Choroid plexus epithelial cell (primary cell): Measurements from ENCODE around the gene HMG20B.

Experiments used
- DNase-seq: peaks from one replicate; pipeline ENCODE4 v3.0.0-alpha.2; 2010; ENCODE audit warnings: low read depth
- H3K4me3 ChIP-seq: 2 replicates; pipeline ENCODE4 v1.5.1; 2011; ENCODE audit warnings: low read depth, mild to moderate bottlenecking, control low read depth, low read length, moderate library complexity
- CTCF ChIP-seq: conservative IDR thresholded peaks from 2 replicates; pipeline ENCODE4 v1.5.1; 2011; ENCODE audit warnings: low read depth, mild to moderate bottlenecking, control low read depth, inconsistent platforms, low read length, moderate library complexity

Gene HMG20B

DNA sequence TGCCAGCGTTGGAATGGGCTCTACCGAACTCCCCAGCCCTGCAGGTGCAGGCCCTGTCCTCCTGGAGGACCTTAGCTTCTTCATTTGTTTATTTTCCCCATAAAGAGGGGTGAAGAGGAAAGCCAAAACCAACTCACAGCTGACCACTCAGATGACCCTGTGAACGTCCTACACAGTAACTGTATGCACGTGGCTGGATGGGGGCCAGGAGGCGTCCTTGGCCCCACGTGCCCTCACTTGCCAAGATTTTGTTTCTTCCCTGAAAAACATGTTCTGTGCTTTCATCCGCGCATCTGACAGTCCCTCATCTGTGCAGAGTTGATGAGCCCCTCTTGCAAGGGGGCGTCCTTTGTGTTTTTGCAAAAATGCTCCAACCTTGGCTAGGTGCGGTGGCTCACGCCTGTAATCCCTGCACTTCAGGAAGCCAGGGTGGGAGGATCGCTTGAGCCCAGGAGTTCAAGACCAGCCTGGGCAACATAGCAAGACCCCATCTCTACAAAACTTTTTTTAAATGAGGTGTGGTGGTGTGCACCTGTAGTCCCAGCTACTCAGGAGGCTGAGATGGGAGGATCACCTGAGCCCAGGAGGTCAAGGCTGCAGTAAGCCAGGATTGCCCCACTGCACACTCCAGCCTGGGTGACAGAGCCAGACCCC, 39.1 kb upstream of the HMG20B start:
- DNase-seq = no peak
- H3K4me3 ChIP-seq = no peak overlapping the region
- TF ChIP-seq CTCF = no peak

GRCh38 chr19:3534375-3535234, 38.1 kb upstream of the HMG20B start:
- no peak for TF ChIP-seq CTCF
- no peak for DNase-seq
- no peak overlapping the region for H3K4me3 ChIP-seq

- DNase-seq = no peak
- H3K4me3 ChIP-seq = no peak overlapping the region
- TF ChIP-seq CTCF = no peak
Measured at GRCh38 chr19:3535235-3535535, 37.6 kb upstream of the HMG20B start.

- no peak for TF ChIP-seq CTCF
- H3K4me3 ChIP-seq = no peak overlapping the region
- no peak for DNase-seq
Measured at GRCh38 chr19:3535563-3535965, 37.2 kb upstream of the HMG20B start.

DNA sequence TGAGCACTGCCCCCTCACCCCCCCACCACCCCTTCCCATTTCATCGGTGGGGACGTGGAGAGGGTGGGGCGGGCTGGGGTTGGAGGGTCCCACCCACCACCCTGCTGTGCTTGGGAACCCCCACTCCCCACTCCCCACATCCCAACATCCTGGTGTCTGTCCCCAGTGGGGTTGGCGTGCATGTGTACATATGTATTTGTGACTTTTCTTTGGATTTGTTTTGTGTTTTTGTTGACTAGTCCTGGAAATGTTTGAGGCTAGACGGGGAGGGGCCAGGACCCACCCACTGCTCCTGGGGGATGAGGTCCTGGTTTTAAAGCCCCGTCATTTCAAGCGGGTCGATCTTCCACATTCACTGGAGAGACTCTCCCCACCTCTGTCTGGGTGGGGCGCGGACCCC, 36.8 kb upstream of the HMG20B start:
- H3K4me3 ChIP-seq = no peak overlapping the region
- no peak for TF ChIP-seq CTCF
- DNase-seq = no peak

- H3K4me3 ChIP-seq = no peak overlapping the region
- no peak for DNase-seq
- no peak for TF ChIP-seq CTCF
Measured at GRCh38 chr19:3536429-3537100, 36.2 kb upstream of the HMG20B start.
